HepG2 (cell line): ENCODE data around the gene MSMP. TPM values are rescaled to one million over a fixed set of nuclear protein-coding genes. Genes with fewer than 3 reads are reported as not detected.

Experiments used
- CHD2 ChIP-seq: IDR thresholded peaks from 2 replicates; pipeline ENCODE4 v1.6.1; 2011; ENCODE audit warnings: low read depth, low read length, improper control_type of control experiment
- GLI4 ChIP-seq: sonication (generic); formaldehyde crosslinking; IDR thresholded peaks from 2 replicates; pipeline ENCODE4 v1.5.1; 2020; ENCODE audit warnings: missing genetic modification reagents, mild to moderate bottlenecking, moderate library complexity, borderline replicate concordance
- MTA3 ChIP-seq: sonication (generic); formaldehyde crosslinking; IDR thresholded peaks from 2 replicates; pipeline ENCODE4 v1.4.0; 2020; ENCODE audit warnings: missing genetic modification reagents
- PAX8 ChIP-seq: sonication (generic); formaldehyde crosslinking; IDR thresholded peaks from 2 replicates; pipeline ENCODE4 v1.8.0; 2022; ENCODE audit warnings: mild to moderate bottlenecking, missing genetic modification reagents, borderline replicate concordance
- SRSF4 ChIP-seq: fragments of 200-400 bp; formaldehyde crosslinking; IDR thresholded peaks from one replicate; pipeline ENCODE4 v1.6.1; 2018; ENCODE audit warnings: mild to moderate bottlenecking, low read depth, low read length, moderate library complexity; ENCODE audit not compliant: poor library complexity, severe bottlenecking
- ZNF619 ChIP-seq: sonication (generic); formaldehyde crosslinking; IDR thresholded peaks from 2 replicates; pipeline ENCODE4 v1.4.0; 2020; ENCODE audit warnings: mild to moderate bottlenecking, missing genetic modification reagents
- ZNF644 ChIP-seq: IDR thresholded peaks from 2 replicates; pipeline ENCODE4 v1.6.1; 2016; ENCODE audit warnings: low read depth
- polyA plus RNA-seq, 8 experiments: library from polyadenylated mRNA; depleted of rRNA in 3 of 8; stranded (reverse) in 7 of 8; unstranded in 1 of 8; fragments of >200 nt; fragmentation: Illumina TruSeq in 4 of 8; extraction: Trizol in 4 of 8; gene quantifications; 2 replicates each; pipeline versions ENCODE4 v1.2.1 to v1.2.3, GENCODE V29; 2011 to 2016; ENCODE audit warnings: low read depth in 4 of 8, missing spikeins in 1 of 8, mixed read lengths in 1 of 8; ENCODE audit not compliant: insufficient read depth in 1 of 8
- total RNA-seq, 5 experiments: library from RNA; depleted of rRNA; stranded (reverse); fragments of >200 nt; fragmentation: Illumina TruSeq; extraction: Trizol; gene quantifications; 2 replicates each; pipeline ENCODE4 v1.2.3, GENCODE V29; 2016; ENCODE audit warnings: low read depth in 1 of 5
- TF ChIP-seq, protein P1 (sequence below): sonication (generic); formaldehyde crosslinking; IDR thresholded peaks from 2 replicates; pipeline ENCODE4 v1.4.0; 2020; ENCODE audit warnings: missing genetic modification reagents, borderline replicate concordance
- TF ChIP-seq, protein P2 (sequence below): sonication (generic); formaldehyde crosslinking; IDR thresholded peaks from 2 replicates; pipeline ENCODE4 v1.4.0; 2020; ENCODE audit warnings: missing genetic modification reagents
- TF ChIP-seq, protein P3 (sequence below): sonication (generic); formaldehyde crosslinking; IDR thresholded peaks from 2 replicates; pipeline ENCODE4 v1.5.0; 2020; ENCODE audit warnings: mild to moderate bottlenecking, missing genetic modification reagents, borderline replicate concordance
- TF ChIP-seq, protein P4 (sequence below): sonication (generic); formaldehyde crosslinking; IDR thresholded peaks from 2 replicates; pipeline ENCODE4 v1.5.0; 2020; ENCODE audit warnings: missing genetic modification reagents

Gene MSMP
- total and polyA plus RNA-seq, 2 of the 13 experiments (the other 11 are each of a cell fraction or from before 2014, with no cell fraction given) = 0.24 to 0.46 TPM

DNA sequence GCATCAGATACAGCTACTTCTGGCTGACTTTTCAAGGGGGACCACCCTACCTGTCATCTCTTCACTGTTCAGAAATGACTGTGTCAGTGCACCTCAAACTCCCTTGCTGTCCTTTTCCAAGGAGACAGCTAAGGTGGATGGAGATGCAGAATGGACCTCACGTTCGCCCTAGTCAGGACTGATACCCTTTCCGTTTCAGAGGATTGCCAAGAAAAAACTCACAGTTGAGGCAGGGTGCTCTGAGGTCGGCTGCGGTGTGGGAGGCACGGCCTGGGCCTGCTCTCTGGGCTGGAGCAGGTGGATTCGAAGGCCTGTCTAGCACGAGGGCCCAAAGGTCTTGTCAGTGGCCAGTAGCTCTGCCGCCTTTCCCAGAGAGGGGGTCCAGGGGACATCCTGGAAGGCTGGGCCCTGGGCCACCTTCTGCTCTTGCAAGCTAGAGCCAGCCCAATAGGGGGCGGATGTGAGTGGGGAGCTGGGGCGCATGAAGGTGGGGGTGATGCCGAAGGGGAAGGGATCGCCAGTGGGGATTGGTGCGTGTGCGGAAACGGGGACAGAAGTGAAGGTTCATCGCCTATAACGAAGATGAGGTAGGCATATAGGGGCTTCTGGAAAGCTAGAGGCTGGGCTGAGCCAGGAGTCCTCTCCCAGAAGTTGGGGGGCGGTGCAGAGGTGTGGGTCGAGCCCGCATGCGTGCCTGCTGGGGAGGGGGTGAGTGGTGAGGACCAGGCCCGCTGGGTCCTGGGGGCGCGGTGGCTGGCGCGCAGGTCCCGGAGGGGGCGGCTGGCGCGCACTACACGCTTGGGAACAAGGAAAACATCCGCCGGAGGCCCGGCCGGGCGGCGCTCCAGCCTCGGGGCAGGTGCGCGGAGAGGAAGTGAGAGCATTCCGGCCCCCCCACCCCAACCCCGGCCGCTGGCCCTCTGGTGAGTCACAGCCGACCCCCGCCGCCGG is 2.5 kb upstream of the MSMP start (continued):
- no peak for TF ChIP-seq SRSF4
- TF ChIP-seq, protein P1, sequence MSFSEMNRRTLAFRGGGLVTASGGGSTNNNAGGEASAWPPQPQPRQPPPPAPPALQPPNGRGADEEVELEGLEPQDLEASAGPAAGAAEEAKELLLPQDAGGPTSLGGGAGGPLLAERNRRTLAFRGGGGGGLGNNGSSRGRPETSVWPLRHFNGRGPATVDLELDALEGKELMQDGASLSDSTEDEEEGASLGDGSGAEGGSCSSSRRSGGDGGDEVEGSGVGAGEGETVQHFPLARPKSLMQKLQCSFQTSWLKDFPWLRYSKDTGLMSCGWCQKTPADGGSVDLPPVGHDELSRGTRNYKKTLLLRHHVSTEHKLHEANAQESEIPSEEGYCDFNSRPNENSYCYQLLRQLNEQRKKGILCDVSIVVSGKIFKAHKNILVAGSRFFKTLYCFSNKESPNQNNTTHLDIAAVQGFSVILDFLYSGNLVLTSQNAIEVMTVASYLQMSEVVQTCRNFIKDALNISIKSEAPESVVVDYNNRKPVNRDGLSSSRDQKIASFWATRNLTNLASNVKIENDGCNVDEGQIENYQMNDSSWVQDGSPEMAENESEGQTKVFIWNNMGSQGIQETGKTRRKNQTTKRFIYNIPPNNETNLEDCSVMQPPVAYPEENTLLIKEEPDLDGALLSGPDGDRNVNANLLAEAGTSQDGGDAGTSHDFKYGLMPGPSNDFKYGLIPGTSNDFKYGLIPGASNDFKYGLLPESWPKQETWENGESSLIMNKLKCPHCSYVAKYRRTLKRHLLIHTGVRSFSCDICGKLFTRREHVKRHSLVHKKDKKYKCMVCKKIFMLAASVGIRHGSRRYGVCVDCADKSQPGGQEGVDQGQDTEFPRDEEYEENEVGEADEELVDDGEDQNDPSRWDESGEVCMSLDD (CRISPR knock-in tag) = peak; percentile 91
- no peak for TF ChIP-seq ZNF644 (CRISPR knock-in tag)
- no peak for TF ChIP-seq CHD2
- 0 out of 2 replicates have a peak, but pooled peaks have one; percentile 49 for TF ChIP-seq GLI4 (CRISPR knock-in tag)
- TF ChIP-seq, protein P2, sequence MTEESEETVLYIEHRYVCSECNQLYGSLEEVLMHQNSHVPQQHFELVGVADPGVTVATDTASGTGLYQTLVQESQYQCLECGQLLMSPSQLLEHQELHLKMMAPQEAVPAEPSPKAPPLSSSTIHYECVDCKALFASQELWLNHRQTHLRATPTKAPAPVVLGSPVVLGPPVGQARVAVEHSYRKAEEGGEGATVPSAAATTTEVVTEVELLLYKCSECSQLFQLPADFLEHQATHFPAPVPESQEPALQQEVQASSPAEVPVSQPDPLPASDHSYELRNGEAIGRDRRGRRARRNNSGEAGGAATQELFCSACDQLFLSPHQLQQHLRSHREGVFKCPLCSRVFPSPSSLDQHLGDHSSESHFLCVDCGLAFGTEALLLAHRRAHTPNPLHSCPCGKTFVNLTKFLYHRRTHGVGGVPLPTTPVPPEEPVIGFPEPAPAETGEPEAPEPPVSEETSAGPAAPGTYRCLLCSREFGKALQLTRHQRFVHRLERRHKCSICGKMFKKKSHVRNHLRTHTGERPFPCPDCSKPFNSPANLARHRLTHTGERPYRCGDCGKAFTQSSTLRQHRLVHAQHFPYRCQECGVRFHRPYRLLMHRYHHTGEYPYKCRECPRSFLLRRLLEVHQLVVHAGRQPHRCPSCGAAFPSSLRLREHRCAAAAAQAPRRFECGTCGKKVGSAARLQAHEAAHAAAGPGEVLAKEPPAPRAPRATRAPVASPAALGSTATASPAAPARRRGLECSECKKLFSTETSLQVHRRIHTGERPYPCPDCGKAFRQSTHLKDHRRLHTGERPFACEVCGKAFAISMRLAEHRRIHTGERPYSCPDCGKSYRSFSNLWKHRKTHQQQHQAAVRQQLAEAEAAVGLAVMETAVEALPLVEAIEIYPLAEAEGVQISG (CRISPR knock-in tag) = peak; percentile 83
- TF ChIP-seq ZNF619 (CRISPR knock-in tag) = no peak; the same call in 1 of the 2 replicates
- TF ChIP-seq, protein P3, sequence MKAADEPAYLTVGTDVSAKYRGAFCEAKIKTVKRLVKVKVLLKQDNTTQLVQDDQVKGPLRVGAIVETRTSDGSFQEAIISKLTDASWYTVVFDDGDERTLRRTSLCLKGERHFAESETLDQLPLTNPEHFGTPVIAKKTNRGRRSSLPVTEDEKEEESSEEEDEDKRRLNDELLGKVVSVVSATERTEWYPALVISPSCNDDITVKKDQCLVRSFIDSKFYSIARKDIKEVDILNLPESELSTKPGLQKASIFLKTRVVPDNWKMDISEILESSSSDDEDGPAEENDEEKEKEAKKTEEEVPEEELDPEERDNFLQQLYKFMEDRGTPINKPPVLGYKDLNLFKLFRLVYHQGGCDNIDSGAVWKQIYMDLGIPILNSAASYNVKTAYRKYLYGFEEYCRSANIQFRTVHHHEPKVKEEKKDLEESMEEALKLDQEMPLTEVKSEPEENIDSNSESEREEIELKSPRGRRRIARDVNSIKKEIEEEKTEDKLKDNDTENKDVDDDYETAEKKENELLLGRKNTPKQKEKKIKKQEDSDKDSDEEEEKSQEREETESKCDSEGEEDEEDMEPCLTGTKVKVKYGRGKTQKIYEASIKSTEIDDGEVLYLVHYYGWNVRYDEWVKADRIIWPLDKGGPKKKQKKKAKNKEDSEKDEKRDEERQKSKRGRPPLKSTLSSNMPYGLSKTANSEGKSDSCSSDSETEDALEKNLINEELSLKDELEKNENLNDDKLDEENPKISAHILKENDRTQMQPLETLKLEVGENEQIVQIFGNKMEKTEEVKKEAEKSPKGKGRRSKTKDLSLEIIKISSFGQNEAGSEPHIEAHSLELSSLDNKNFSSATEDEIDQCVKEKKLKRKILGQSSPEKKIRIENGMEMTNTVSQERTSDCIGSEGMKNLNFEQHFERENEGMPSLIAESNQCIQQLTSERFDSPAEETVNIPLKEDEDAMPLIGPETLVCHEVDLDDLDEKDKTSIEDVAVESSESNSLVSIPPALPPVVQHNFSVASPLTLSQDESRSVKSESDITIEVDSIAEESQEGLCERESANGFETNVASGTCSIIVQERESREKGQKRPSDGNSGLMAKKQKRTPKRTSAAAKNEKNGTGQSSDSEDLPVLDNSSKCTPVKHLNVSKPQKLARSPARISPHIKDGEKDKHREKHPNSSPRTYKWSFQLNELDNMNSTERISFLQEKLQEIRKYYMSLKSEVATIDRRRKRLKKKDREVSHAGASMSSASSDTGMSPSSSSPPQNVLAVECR = peak; percentile 78; the same call in 1 of the 2 replicates
- TF ChIP-seq, protein P4, sequence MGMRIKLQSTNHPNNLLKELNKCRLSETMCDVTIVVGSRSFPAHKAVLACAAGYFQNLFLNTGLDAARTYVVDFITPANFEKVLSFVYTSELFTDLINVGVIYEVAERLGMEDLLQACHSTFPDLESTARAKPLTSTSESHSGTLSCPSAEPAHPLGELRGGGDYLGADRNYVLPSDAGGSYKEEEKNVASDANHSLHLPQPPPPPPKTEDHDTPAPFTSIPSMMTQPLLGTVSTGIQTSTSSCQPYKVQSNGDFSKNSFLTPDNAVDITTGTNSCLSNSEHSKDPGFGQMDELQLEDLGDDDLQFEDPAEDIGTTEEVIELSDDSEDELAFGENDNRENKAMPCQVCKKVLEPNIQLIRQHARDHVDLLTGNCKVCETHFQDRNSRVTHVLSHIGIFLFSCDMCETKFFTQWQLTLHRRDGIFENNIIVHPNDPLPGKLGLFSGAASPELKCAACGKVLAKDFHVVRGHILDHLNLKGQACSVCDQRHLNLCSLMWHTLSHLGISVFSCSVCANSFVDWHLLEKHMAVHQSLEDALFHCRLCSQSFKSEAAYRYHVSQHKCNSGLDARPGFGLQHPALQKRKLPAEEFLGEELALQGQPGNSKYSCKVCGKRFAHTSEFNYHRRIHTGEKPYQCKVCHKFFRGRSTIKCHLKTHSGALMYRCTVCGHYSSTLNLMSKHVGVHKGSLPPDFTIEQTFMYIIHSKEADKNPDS (CRISPR knock-in tag) = peak; percentile 73; the same call in 1 of the 2 replicates
- TF ChIP-seq PAX8 (CRISPR knock-in tag) = no peak
- no peak for TF ChIP-seq MTA3
